MG63 (cell line): ENCODE measurements around the gene TSPAN15. TPM values are rescaled to one million over a fixed set of nuclear protein-coding genes. Genes with fewer than 3 reads are reported as not detected.

ENCODE experiments used
- DNase-seq: peaks from one replicate; pipeline ENCODE4 v3.0.0-alpha.2; 2020
- H3K27me3 ChIP-seq: fragments of 250-450 bp; sonication (Bioruptor Pico); 2 replicates; pipeline ENCODE4 v1.5.1; 2020; ENCODE audit warnings: mild to moderate bottlenecking, moderate library complexity
- H3K36me3 ChIP-seq: fragments of 250-450 bp; sonication (Bioruptor Pico); 2 replicates; pipeline ENCODE4 v1.5.1; 2020; ENCODE audit warnings: mild to moderate bottlenecking, moderate library complexity
- H3K4me3 ChIP-seq: fragments of 250-450 bp; sonication (Bioruptor Pico); 2 replicates; pipeline ENCODE4 v1.5.1; 2020; ENCODE audit warnings: mild to moderate bottlenecking, moderate library complexity
- H3K9me3 ChIP-seq: fragments of 250-450 bp; sonication (Bioruptor Pico); 2 replicates; pipeline ENCODE4 v1.5.1; 2020; ENCODE audit warnings: mild to moderate bottlenecking, moderate library complexity
- total RNA-seq: library from RNA; depleted of rRNA; stranded (reverse); fragments of >200 nt; shearing (Covaris generic); gene quantifications from 2 replicates; pipeline ENCODE4 v1.2.3, GENCODE V29; 2014; ENCODE audit warnings: low replicate concordance; rRNA removed

The TSPAN15 gene
- total RNA-seq, result 7.5 TPM in 2 replicates

GRCh38 chr10:69451209-69451783 is at the start of gene TSPAN15:
Gene TSPAN15 (plus strand): TSS chr10:69451465. CDS start chr10:69451595, 130 bp downstream.
- Histone ChIP-seq H3K9me3 (no peaks in the 10 kb centered on the region), H3K27me3 (no peaks in the 10 kb centered on the region), H3K4me3 (peak within 1 kb of the TSS; percentile 46), H3K36me3 (no peaks in the 10 kb centered on the region)
- DNase-seq, result peak; percentile 75

DNA sequence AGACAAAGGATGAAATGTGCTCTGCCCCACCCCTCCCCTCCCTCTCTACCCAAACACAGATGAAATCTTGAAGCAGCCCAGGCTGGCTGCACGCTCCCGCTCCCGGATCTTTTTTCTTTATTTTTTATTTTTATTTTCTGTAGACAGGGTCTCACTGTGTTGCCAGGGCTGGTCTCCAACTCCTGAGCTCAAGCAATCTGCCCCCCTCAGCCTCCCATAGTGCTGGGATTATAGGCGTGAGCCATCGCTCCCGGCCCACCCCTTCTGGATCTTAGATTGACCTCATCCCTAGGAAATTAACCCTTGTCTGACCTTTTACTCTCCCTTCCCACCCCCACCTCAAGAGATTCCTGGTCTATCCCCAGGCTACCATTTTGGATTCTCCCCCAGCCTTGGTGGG is 48.9 kb upstream of the TSPAN15 start:
- Histone ChIP-seq H3K36me3 (peaks cover 29% of the 10 kb centered on the region), H3K4me3 (no peak overlapping the region), H3K9me3 (0 out of 2 replicates have a peak, but pooled peaks cover 4% of the 10 kb centered on the region), H3K27me3 (no peaks in the 10 kb centered on the region)
- DNase-seq, result no peak

DNA sequence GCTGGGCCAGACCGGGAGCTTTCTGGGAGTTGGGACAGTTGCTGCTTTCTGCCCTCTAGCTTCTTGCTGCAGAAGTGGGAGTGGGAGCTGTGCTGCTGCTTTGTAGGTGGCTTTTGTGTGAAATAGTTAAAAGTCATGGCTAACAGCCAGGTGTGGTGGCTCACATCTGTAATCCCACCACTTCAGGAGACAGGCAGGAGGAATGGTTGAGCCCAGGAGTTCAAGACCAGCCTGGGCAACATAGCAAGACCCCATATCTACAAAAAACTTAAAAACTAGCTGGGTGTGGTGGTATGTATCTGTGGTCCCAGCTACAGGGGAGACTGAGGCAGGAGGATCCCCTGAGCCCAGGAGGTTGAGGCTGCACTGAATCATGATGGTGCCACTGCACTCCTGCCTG is 48.2 kb upstream of the TSPAN15 start:
- H3K27me3 ChIP-seq, result no peaks in the 10 kb centered on the region
- H3K9me3 ChIP-seq, result 0 out of 2 replicates have a peak, but pooled peaks cover 4% of the 10 kb centered on the region
- peaks cover 29% of the 10 kb centered on the region for H3K36me3 ChIP-seq
- DNase-seq, result no peak
- no peak overlapping the region for H3K4me3 ChIP-seq

DNA sequence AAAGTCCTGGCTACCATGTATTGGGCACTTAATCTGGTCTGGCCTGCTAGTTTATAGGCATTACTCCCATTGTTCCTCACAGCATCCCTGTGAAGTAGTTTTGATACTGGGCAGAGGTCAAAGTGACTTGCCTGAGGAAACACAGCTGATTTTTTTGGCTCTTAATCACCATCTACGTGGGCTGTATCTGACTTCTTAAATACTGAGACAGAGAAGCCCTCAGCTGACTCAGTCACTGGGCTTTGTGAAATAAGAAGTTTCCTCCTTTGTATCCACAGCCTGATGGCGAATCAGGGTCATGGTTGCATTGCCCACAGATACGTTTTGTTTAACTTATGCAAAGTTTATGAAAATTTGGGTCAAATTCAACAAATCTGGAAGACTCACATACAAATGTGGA is 47.7 kb upstream of the TSPAN15 start:
- peaks cover 27% of the 10 kb centered on the region for H3K36me3 ChIP-seq
- H3K4me3 ChIP-seq, result no peak overlapping the region
- no peaks in the 10 kb centered on the region for H3K27me3 ChIP-seq
- H3K9me3 ChIP-seq, result 0 out of 2 replicates have a peak, but pooled peaks cover 4% of the 10 kb centered on the region
- no peak for DNase-seq

DNA sequence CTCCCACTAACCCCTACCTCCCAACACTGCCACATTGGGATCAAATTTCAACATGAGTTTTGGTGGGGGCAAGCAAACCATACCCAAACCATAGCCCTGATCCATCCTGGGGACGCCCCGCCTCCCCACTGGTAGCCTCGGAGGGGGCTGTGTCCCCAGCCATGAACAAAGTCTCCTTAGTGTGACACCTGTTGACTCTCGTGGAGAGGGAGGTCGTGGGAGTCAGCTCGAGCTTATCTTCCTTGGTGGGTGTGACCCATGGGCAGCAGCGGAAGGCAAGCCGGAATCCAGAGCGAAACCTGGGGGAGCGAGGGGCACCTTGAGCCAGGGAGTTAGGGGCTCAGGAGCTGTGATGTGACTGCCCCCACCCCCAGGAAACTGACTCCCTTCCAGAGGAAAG is 46.5 kb upstream of the TSPAN15 start:
- DNase-seq, result no peak
- H3K27me3 ChIP-seq, result no peaks in the 10 kb centered on the region
- 0 out of 2 replicates have a peak, but pooled peaks cover 4% of the 10 kb centered on the region for H3K9me3 ChIP-seq
- H3K4me3 ChIP-seq, result no peak overlapping the region
- H3K36me3 ChIP-seq, result peaks cover 25% of the 10 kb centered on the region

- Histone ChIP-seq H3K27me3 (no peaks in the 10 kb centered on the region), H3K4me3 (no peak overlapping the region), H3K36me3 (peaks cover 25% of the 10 kb centered on the region), H3K9me3 (0 out of 2 replicates have a peak, but pooled peaks cover 4% of the 10 kb centered on the region)
- no peak for DNase-seq
Measured at GRCh38 chr10:69405221-69405620, 46.0 kb upstream of the TSPAN15 start.

- peaks cover 20% of the 10 kb centered on the region for H3K36me3 ChIP-seq
- no peaks in the 10 kb centered on the region for H3K27me3 ChIP-seq
- H3K9me3 ChIP-seq, result 0 out of 2 replicates have a peak, but pooled peaks cover 4% of the 10 kb centered on the region
- no peak overlapping the region for H3K4me3 ChIP-seq
- DNase-seq, result no peak
Measured at GRCh38 chr10:69406302-69406811, 44.9 kb upstream of the TSPAN15 start.

GRCh38 chr10:69406816-69407580 is 44.3 kb upstream of the TSPAN15 start:
- peaks cover 20% of the 10 kb centered on the region for H3K36me3 ChIP-seq
- DNase-seq, result no peak
- no peaks in the 10 kb centered on the region for H3K27me3 ChIP-seq
- 0 out of 2 replicates have a peak, but pooled peaks cover 4% of the 10 kb centered on the region for H3K9me3 ChIP-seq
- no peak overlapping the region for H3K4me3 ChIP-seq

GRCh38 chr10:69407621-69408301 is 43.5 kb upstream of the TSPAN15 start:
- 0 out of 2 replicates have a peak, but pooled peaks cover 4% of the 10 kb centered on the region for H3K9me3 ChIP-seq
- DNase-seq, result no peak
- H3K36me3 ChIP-seq, result peaks cover 17% of the 10 kb centered on the region
- H3K27me3 ChIP-seq, result no peaks in the 10 kb centered on the region
- no peak overlapping the region for H3K4me3 ChIP-seq

DNA sequence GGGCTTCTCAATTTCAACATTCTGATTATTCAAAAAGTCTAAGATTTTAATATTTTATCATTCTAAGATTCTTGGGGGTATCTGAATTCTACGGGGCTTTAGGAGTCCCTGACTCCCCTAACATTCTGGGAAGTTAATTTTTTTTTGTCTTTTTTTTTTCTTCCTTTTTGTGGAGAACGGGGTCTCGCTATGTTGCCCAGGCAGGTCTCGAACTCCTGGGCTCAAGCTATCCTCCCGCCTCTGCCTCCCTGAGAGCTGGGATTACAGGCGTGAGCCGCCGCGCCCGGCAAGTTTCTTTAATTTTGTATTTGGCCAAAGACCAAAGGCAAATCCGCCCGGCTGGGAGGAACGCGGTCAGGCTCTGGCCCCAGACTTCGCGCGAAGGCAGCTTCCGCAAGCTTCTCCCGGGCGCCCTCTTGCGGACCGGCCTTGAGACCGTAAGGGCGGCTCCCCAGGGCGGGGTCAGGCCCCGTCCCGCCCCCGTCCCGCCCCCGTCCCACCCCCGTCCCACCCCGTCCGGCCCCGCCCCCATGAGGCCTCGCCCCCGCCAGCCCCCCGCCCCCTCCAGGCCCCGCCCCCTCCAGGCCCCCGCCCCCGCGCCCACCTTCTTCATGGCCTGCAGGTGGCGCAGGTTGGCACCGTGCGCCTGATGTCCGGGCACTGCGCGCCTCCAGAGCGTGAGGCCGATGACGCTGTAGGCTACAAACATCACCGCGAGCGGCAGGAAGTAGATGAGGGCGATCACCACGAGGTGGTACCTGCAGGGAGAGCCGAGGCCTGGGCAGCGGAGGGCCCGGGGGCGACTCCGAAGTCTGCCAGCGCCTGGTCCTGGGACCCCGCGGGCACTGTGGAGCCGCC is 42.7 kb upstream of the TSPAN15 start:
- Histone ChIP-seq H3K9me3 (0 out of 2 replicates have a peak, but pooled peaks cover 4% of the 10 kb centered on the region), H3K4me3 (peak overlapping the region; percentile 14; the same call in 1 of the 2 replicates), H3K36me3 (peaks cover 11% of the 10 kb centered on the region), H3K27me3 (no peaks in the 10 kb centered on the region)
- peak; percentile 89 for DNase-seq

- 0 out of 2 replicates have a peak, but pooled peaks cover 2% of the 10 kb centered on the region for H3K9me3 ChIP-seq
- H3K27me3 ChIP-seq, result no peaks in the 10 kb centered on the region
- H3K36me3 ChIP-seq, result peaks cover 5% of the 10 kb centered on the region
- DNase-seq, result no peak
- H3K4me3 ChIP-seq, result peak overlapping the region; percentile 14; the same call in 1 of the 2 replicates
Measured at GRCh38 chr10:69409176-69409495, 42.1 kb upstream of the TSPAN15 start.

DNA sequence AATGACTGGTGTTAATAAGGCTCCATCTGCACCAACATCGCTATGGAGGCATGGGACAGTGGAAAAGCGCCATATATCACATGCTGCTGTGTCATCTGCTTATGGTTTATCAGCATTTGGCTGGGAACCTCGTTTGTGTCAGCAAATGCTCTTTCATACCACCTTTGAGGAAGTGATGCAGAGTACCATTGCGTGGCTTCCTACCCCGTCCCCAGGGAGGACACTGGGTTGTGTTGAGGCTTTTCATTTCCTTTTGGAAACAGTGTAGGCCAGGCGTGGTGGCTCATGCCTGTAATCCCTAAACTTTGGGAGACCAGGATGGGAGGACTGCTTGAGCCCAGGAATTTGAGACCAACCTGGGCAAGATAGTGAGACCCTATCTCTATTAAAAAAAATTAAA is 41.3 kb upstream of the TSPAN15 start:
- H3K9me3 ChIP-seq, result no peaks in the 10 kb centered on the region
- H3K27me3 ChIP-seq, result no peaks in the 10 kb centered on the region
- no peak for DNase-seq
- no peaks in the 10 kb centered on the region; the same call in 1 of the 2 replicates for H3K36me3 ChIP-seq
- no peak overlapping the region for H3K4me3 ChIP-seq

- Histone ChIP-seq H3K36me3 (no peaks in the 10 kb centered on the region), H3K9me3 (no peaks in the 10 kb centered on the region), H3K4me3 (no peak overlapping the region), H3K27me3 (no peaks in the 10 kb centered on the region)
- DNase-seq, result no peak
Measured at GRCh38 chr10:69410487-69410886, 40.8 kb upstream of the TSPAN15 start.

- DNase-seq, result no peak
- no peak overlapping the region for H3K4me3 ChIP-seq
- H3K36me3 ChIP-seq, result no peaks in the 10 kb centered on the region
- H3K9me3 ChIP-seq, result no peaks in the 10 kb centered on the region
- no peaks in the 10 kb centered on the region for H3K27me3 ChIP-seq
Measured at GRCh38 chr10:69411476-69411875, 39.8 kb upstream of the TSPAN15 start.

DNA sequence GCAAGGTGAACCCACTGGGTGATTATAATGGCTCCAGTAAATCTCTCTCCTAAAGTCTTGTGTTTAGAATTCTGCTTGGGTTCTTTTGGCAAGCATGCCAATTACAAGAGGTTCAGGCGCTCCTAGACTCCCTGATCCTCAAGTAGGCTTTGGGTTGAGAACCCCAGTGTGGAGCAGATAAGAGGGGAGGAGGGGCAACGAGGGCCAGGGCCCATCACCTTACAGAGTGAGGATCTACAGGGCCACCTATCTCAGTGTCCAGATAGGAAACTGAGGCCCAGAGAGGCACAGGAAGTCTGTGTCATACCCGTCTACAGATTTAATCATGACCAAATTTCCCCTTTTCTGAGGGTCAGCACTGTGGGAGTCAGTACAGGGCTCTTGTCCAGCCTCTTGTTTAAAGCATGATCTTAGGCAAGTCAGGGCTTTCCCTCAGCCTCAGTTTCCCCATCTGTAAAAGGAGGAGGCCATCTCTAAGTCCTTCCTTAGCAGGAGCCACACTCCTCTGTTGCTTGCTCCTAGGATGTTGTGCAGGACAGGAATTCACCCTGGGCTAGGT is 39.0 kb upstream of the TSPAN15 start:
- DNase-seq, result no peak
- Histone ChIP-seq H3K27me3 (no peaks in the 10 kb centered on the region), H3K4me3 (no peak overlapping the region), H3K36me3 (no peaks in the 10 kb centered on the region), H3K9me3 (no peaks in the 10 kb centered on the region)
